ENCODE data around the gene LRRC45.

DNA sequence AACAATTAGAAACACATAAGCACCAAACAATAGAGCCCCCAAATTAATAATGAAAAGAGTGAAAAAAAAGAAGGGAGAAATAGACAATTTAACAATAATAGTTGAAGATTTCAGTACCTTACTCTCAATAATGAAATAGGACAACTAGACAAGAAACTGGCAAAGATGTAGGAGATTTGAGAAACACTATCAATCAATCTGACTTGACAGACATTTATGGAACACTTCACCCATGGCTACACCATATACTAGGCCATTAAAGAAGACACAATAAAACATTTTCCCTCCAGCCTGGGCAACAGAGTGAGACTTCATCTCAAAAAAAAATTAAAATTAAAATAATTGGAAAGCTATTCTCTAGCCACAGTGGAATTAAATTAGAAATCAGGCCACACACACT, 47.5 kb downstream of the LRRC45 start:
- TF ChIP-seq, protein P1, sequence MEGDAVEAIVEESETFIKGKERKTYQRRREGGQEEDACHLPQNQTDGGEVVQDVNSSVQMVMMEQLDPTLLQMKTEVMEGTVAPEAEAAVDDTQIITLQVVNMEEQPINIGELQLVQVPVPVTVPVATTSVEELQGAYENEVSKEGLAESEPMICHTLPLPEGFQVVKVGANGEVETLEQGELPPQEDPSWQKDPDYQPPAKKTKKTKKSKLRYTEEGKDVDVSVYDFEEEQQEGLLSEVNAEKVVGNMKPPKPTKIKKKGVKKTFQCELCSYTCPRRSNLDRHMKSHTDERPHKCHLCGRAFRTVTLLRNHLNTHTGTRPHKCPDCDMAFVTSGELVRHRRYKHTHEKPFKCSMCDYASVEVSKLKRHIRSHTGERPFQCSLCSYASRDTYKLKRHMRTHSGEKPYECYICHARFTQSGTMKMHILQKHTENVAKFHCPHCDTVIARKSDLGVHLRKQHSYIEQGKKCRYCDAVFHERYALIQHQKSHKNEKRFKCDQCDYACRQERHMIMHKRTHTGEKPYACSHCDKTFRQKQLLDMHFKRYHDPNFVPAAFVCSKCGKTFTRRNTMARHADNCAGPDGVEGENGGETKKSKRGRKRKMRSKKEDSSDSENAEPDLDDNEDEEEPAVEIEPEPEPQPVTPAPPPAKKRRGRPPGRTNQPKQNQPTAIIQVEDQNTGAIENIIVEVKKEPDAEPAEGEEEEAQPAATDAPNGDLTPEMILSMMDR (conservative IDR thresholded peaks at IDR 0.05; ENCODE audit: low read depth in 2 of 2): no peak
- TF ChIP-seq, protein P2, sequence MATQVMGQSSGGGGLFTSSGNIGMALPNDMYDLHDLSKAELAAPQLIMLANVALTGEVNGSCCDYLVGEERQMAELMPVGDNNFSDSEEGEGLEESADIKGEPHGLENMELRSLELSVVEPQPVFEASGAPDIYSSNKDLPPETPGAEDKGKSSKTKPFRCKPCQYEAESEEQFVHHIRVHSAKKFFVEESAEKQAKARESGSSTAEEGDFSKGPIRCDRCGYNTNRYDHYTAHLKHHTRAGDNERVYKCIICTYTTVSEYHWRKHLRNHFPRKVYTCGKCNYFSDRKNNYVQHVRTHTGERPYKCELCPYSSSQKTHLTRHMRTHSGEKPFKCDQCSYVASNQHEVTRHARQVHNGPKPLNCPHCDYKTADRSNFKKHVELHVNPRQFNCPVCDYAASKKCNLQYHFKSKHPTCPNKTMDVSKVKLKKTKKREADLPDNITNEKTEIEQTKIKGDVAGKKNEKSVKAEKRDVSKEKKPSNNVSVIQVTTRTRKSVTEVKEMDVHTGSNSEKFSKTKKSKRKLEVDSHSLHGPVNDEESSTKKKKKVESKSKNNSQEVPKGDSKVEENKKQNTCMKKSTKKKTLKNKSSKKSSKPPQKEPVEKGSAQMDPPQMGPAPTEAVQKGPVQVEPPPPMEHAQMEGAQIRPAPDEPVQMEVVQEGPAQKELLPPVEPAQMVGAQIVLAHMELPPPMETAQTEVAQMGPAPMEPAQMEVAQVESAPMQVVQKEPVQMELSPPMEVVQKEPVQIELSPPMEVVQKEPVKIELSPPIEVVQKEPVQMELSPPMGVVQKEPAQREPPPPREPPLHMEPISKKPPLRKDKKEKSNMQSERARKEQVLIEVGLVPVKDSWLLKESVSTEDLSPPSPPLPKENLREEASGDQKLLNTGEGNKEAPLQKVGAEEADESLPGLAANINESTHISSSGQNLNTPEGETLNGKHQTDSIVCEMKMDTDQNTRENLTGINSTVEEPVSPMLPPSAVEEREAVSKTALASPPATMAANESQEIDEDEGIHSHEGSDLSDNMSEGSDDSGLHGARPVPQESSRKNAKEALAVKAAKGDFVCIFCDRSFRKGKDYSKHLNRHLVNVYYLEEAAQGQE (IDR thresholded peaks at IDR 0.05; ENCODE audit: unreplicated experiment): no peak
- TF ChIP-seq POLR2AphosphoS5 (IDR thresholded peaks at IDR 0.05; ENCODE audit: low read depth) (no peak), ZNF331 (CRISPR knock-in tag; IDR thresholded peaks at IDR 0.05; ENCODE audit: low read depth) (no peak), EZH2 (IDR thresholded peaks at IDR 0.05; ENCODE audit: low read depth, unreplicated experiment) (no peak)
